IMR-90 (cell line): Measurements from ENCODE around the gene CRYBA1. TPM values are rescaled to one million over a fixed set of nuclear protein-coding genes. Genes with fewer than 3 reads are reported as not detected.

Experiments
- ATAC-seq: fragments of 200-7000 bp; cut with Tn5 transposase; 2 replicates; pipeline ENCODE4 v1.9.1; 2020; ENCODE audit warnings: low read depth, mild to moderate bottlenecking, moderate library complexity
- BruUV-seq: library from RNA; stranded (reverse); fragments of 400-500 nt; replicated peaks from 2 replicates; lab custom pipeline; 2021; lab: Mats Ljungman, UMichigan
- CTCF ChIA-PET: fragments of 300-600 bp; formaldehyde crosslinking; extraction: SDS; loops from one replicate; lab custom pipeline; 2021; ENCODE audit warnings: antibody characterized with exemption; lab: Yijun Ruan, JAX
- POLR2A ChIA-PET: fragments of 300-600 bp; sonication (Branson Sonifier 250); formaldehyde crosslinking; loops from one replicate; lab custom pipeline; 2022; ENCODE audit warnings: antibody characterized with exemption; ENCODE audit not compliant: unreplicated experiment; lab: Charles Lee
- DNase-seq: peaks from one replicate; pipeline ENCODE4 v3.0.0; 2013
- H2AFZ ChIP-seq: replicated peaks from 2 replicates; pipeline ENCODE3; 2013; ENCODE audit warnings: low read length, mild to moderate bottlenecking; ENCODE audit not compliant: poor library complexity
- H2AK5ac ChIP-seq: 2 replicates; pipeline ENCODE4 v1.6.1; 2013; ENCODE audit warnings: low read depth, low read length, inconsistent platforms
- H2AK9ac ChIP-seq: replicated peaks from 2 replicates; pipeline ENCODE3; 2013; ENCODE audit warnings: mild to moderate bottlenecking, low read depth, low read length, moderate library complexity; ENCODE audit not compliant: poor library complexity
- H2BK120ac ChIP-seq: 2 replicates; pipeline ENCODE4 v1.6.1; 2013; ENCODE audit warnings: low read depth, low read length, inconsistent platforms
- H2BK15ac ChIP-seq: 3 replicates; pipeline ENCODE4 v1.6.1; 2013; ENCODE audit warnings: low read depth, low read length, inconsistent platforms
- H2BK20ac ChIP-seq: 2 replicates; pipeline ENCODE4 v1.6.1; 2013; ENCODE audit warnings: low read depth, mild to moderate bottlenecking, inconsistent platforms, low read length, moderate library complexity
- H2BK5ac ChIP-seq: 2 replicates; pipeline ENCODE4 v1.6.1; 2013; ENCODE audit warnings: mild to moderate bottlenecking, low read depth, low read length, inconsistent platforms; ENCODE audit not compliant: poor library complexity, severe bottlenecking
- H3K14ac ChIP-seq: replicated peaks from 2 replicates; pipeline ENCODE4 v1.6.1; 2013; ENCODE audit warnings: low read depth, low read length, inconsistent platforms
- H3K18ac ChIP-seq: 2 replicates; pipeline ENCODE4 v1.6.1; 2013; ENCODE audit warnings: low read depth, low read length, control low read depth
- H3K23ac ChIP-seq: 2 replicates; pipeline ENCODE4 v1.6.1; 2013; ENCODE audit warnings: low read depth, low read length, inconsistent platforms
- H3K27ac ChIP-seq: 2 replicates; pipeline ENCODE4 v1.5.1; 2013; ENCODE audit warnings: mild to moderate bottlenecking, control low read depth, low read length; ENCODE audit not compliant: insufficient read depth
- H3K27me3 ChIP-seq: 2 replicates; pipeline ENCODE4 v1.6.1; 2013; ENCODE audit warnings: low read length; ENCODE audit not compliant: control insufficient read depth, insufficient read depth
- H3K36me3 ChIP-seq: 2 replicates; pipeline ENCODE4 v1.6.1; 2013; ENCODE audit warnings: low read length, mixed read lengths; ENCODE audit not compliant: control insufficient read depth, insufficient read depth
- H3K4ac ChIP-seq: 2 replicates; pipeline ENCODE4 v1.6.1; 2013; ENCODE audit warnings: low read depth, low read length, inconsistent platforms
- H3K4me1 ChIP-seq: 2 replicates; pipeline ENCODE4 v1.6.1; 2013; ENCODE audit warnings: low read length, mixed read lengths; ENCODE audit not compliant: control insufficient read depth, insufficient read depth
- H3K4me2 ChIP-seq: 2 replicates; pipeline ENCODE4 v1.6.1; 2013; ENCODE audit warnings: low read depth, mild to moderate bottlenecking, control low read depth, low read length, moderate library complexity
- H3K4me3 ChIP-seq: 2 replicates; pipeline ENCODE4 v1.5.1; 2013; ENCODE audit warnings: low read depth, mild to moderate bottlenecking, control low read depth, low read length, moderate library complexity; ENCODE audit not compliant: insufficient read depth
- H3K56ac ChIP-seq: 2 replicates; pipeline ENCODE4 v1.6.1; 2013; ENCODE audit warnings: low read length, inconsistent platforms; ENCODE audit not compliant: insufficient read depth; ENCODE audit errors: extremely low read depth
- H3K79me1 ChIP-seq, 2 experiments: 2 replicates each; pipeline ENCODE4 v1.6.1; 2013; ENCODE audit warnings: low read length in 2 of 2, inconsistent platforms in 1 of 2, low read depth in 1 of 2
- H3K9ac ChIP-seq: 2 replicates; pipeline ENCODE4 v1.6.1; 2013; ENCODE audit warnings: low read depth, low read length, control low read depth
- H3K9me1 ChIP-seq: 2 replicates; pipeline ENCODE4 v1.6.1; 2013; ENCODE audit warnings: low read length, inconsistent platforms; ENCODE audit not compliant: insufficient read depth
- H3K9me3 ChIP-seq: 2 replicates; pipeline ENCODE4 v1.6.1; 2013; ENCODE audit warnings: low read length; ENCODE audit not compliant: control insufficient read depth, insufficient read depth
- H4K20me1 ChIP-seq: 2 replicates; pipeline ENCODE4 v1.6.1; 2013; ENCODE audit warnings: low read length, inconsistent platforms; ENCODE audit not compliant: insufficient read depth
- H4K5ac ChIP-seq: 2 replicates; pipeline ENCODE4 v1.6.1; 2013; ENCODE audit warnings: mild to moderate bottlenecking, low read depth, low read length, control low read depth
- H4K8ac ChIP-seq, 2 experiments: 2 replicates each; pipeline ENCODE4 v1.6.1; 2013; ENCODE audit warnings: low read depth in 2 of 2, low read length in 2 of 2, control low read depth in 1 of 2, inconsistent platforms in 1 of 2
- H4K91ac ChIP-seq: 2 replicates; pipeline ENCODE4 v1.6.1; 2013; ENCODE audit warnings: low read depth, low read length, inconsistent platforms; ENCODE audit not compliant: insufficient read depth
- BHLHE40 ChIP-seq: fragments of 150-350 bp; IDR thresholded peaks from 2 replicates; pipeline ENCODE4 v1.6.1; 2016; ENCODE audit warnings: mild to moderate bottlenecking, low read depth, low read length
- CEBPB ChIP-seq: IDR thresholded peaks from 2 replicates; pipeline ENCODE4 v1.6.1; 2012; ENCODE audit warnings: low read depth, low read length, improper control_type of control experiment
- CHD1 ChIP-seq: IDR thresholded peaks from 2 replicates; pipeline ENCODE4 v1.6.1; 2012; ENCODE audit warnings: low read depth, low read length, improper control_type of control experiment
- MAFK ChIP-seq: IDR thresholded peaks from 2 replicates; pipeline ENCODE4 v1.6.1; 2012; ENCODE audit warnings: low read depth, low read length, improper control_type of control experiment
- MXI1 ChIP-seq: IDR thresholded peaks from 2 replicates; pipeline ENCODE4 v1.6.1; 2012; ENCODE audit warnings: low read depth, mild to moderate bottlenecking, low read length, moderate library complexity, borderline replicate concordance
- POLR2A ChIP-seq: IDR thresholded peaks from 2 replicates; pipeline ENCODE4 v1.6.1; 2012; ENCODE audit warnings: mild to moderate bottlenecking, low read depth, low read length
- RAD21 ChIP-seq: IDR thresholded peaks from 2 replicates; pipeline ENCODE4 v1.6.1; 2012; ENCODE audit warnings: low read length, improper control_type of control experiment
- RCOR1 ChIP-seq: IDR thresholded peaks from 2 replicates; pipeline ENCODE4 v1.6.1; 2012; ENCODE audit warnings: mild to moderate bottlenecking, low read length, improper control_type of control experiment; ENCODE audit not compliant: insufficient replicate concordance
- RFX5 ChIP-seq: IDR thresholded peaks from 2 replicates; pipeline ENCODE4 v1.8.0; 2012; ENCODE audit warnings: low read depth, mild to moderate bottlenecking, low read length, moderate library complexity
- SMC3 ChIP-seq: fragments of 150-350 bp; IDR thresholded peaks from 2 replicates; pipeline ENCODE4 v1.6.1; 2016; ENCODE audit warnings: low read depth, mild to moderate bottlenecking, antibody characterized with exemption, low read length, moderate library complexity
- WGBS, 2 experiments: methylation state at CpG; one replicate each; pipeline versions ENCODE4 v1.1.5 to v1.1.7; 2013; ENCODE audit warnings: missing lambda C conversion rate in 2 of 2; ENCODE audit not compliant: insufficient read length in 1 of 2; ENCODE audit errors: extremely low coverage in 2 of 2; 5-methylcytosine and 5-hydroxymethylcytosine counted together
- dilution Hi-C: fragments of 300-500 bp; cut with HindIII; formaldehyde crosslinking; loops from one replicate; pipeline ENCODE4 v1.14.3; 2018; ENCODE audit warnings: low sequenced_read_pairs; ENCODE audit not compliant: unreplicated experiment
- in situ Hi-C: fragments of 300-500 bp; cut with MboI; formaldehyde crosslinking; loops from 3 replicates; pipeline ENCODE4 v1.14.3; 2019; ENCODE audit warnings: low sequenced_read_pairs, inconsistent platforms, mixed read lengths
- intact Hi-C: fragments of 100-400 bp; cut with micrococcal nuclease; formaldehyde crosslinking; loops from 2 replicates; pipeline ENCODE4 v1.10.0; 2022
- polyA plus RNA-seq, 3 experiments: library from polyadenylated mRNA; depleted of rRNA; stranded (reverse); fragments of >200 nt; gene quantifications; 2 replicates each; pipeline ENCODE4 v1.2.3, GENCODE V29; 2012; ENCODE audit warnings: low replicate concordance in 1 of 3
- total RNA-seq: library from RNA; depleted of rRNA; stranded (reverse); fragments of >200 nt; gene quantifications from 2 replicates; pipeline ENCODE4 v1.2.3, GENCODE V29; 2012

Gene CRYBA1
- total and polyA plus RNA-seq, 2 of the 4 experiments (the other 2 are of a cell fraction), result not detected

GRCh38 chr17:29283496-29283895 lies 36.8 kb downstream of the CRYBA1 start:
- in situ Hi-C loops (no loop called here), intact Hi-C loops (no loop called here), dilution Hi-C loops (no loop called here)
- H3K14ac ChIP-seq, result no peak overlapping the region
- H2BK20ac ChIP-seq, result no peak overlapping the region
- CTCF ChIA-PET, result interaction anchor here (0.9 to 1.5 kb wide), 2 partner anchors 7 to 21 kb away, joined by 3 read pairs; no protein-coding TSS in a partner anchor
- DNase-seq (no peak), ATAC-seq (no peak)
- H3K9ac ChIP-seq, result no peak overlapping the region
- H2BK15ac ChIP-seq, result no peak overlapping the region
- WGBS, 2 experiments, result no CpG with 5 or more reads among the region's 5 CpGs
- H2AK5ac ChIP-seq, result no peak overlapping the region
- H3K79me1 ChIP-seq, result peaks cover 0 to 41% of the 10 kb centered on the region in 2 experiments; a peak in 2 of 4 replicates
- peaks cover 13% of the 10 kb centered on the region for H3K9me1 ChIP-seq
- no peak overlapping the region for H3K4me2 ChIP-seq
- no peak overlapping the region for H3K27ac ChIP-seq
- no peak overlapping the region for H3K4ac ChIP-seq
- H2BK5ac ChIP-seq, result no peak overlapping the region
- H3K4me1 ChIP-seq, result peaks cover 8% of the 10 kb centered on the region
- no peaks in the 10 kb centered on the region for H3K9me3 ChIP-seq
- POLR2A ChIA-PET, result interaction anchor here (0.7 kb wide), 1 partner anchor 155 kb away, joined by 3 read pairs; no protein-coding TSS in a partner anchor
- peaks cover 56% of the 10 kb centered on the region for H3K36me3 ChIP-seq
- H3K27me3 ChIP-seq, result no peaks in the 10 kb centered on the region
- H2BK120ac ChIP-seq, result no peak overlapping the region
- BruUV-seq, result no TSS peak
- H3K56ac ChIP-seq, result no peak overlapping the region
- H3K18ac ChIP-seq, result no peak overlapping the region
- no peak overlapping the region for H4K91ac ChIP-seq
- no peak overlapping the region for H2AFZ ChIP-seq
- no peak overlapping the region for H2AK9ac ChIP-seq
- no peak overlapping the region for H4K8ac ChIP-seq
- H3K4me3 ChIP-seq, result no peak overlapping the region
- peaks cover 98% of the 10 kb centered on the region for H4K20me1 ChIP-seq
- 0 out of 2 replicates have a peak overlapping the region, but pooled peaks have one; percentile 31 for H3K23ac ChIP-seq
- H4K5ac ChIP-seq, result no peak overlapping the region
- TF ChIP-seq MXI1 (no peak), RAD21 (no peak), CHD1 (no peak), BHLHE40 (no peak), SMC3 (no peak), CEBPB (no peak), RCOR1 (no peak), MAFK (no peak), RFX5 (no peak), POLR2A (no peak)
